ENCODE data around the gene TTLL3. TPM values are rescaled to one million over a fixed set of nuclear protein-coding genes. Genes with fewer than 3 reads are reported as not detected.
"Not testable (repeated sequence)": the region's sequence is repeated elsewhere in the genome, so short reads cannot be mapped to it uniquely, and the experiment has no call there.

TTLL3 gene
- polyA plus RNA-seq, 5 donors: 68.4 to 116 (median 85.6) TPM

GRCh38 chr3:9865125-9865637, 55.1 kb downstream of the TTLL3 start:
- not testable (repeated sequence) for DNase-seq

DNA sequence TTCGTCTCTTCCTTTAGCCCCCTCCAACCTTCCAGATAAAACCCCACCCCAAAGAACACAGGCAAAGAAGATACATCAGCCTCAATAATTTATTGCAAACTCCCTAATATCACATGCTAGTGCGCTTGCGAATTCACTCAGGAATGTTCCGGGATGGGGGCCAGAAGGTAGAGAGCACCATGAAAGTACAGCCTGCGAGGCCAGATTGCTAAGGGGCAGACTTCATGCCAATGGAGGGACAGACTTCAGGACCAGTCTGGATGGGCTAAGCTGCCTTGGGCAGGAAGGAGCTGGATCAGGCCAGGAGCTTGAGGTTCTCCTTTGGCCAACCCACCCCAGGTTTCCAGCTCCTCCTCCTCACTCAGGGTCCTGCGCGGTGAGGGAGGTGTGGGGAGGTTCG, 56.6 kb downstream of the TTLL3 start:
- DNase-seq: no peak

GRCh38 chr3:9867106-9867505, 57.0 kb downstream of the TTLL3 start:
- no peak for DNase-seq

DNA sequence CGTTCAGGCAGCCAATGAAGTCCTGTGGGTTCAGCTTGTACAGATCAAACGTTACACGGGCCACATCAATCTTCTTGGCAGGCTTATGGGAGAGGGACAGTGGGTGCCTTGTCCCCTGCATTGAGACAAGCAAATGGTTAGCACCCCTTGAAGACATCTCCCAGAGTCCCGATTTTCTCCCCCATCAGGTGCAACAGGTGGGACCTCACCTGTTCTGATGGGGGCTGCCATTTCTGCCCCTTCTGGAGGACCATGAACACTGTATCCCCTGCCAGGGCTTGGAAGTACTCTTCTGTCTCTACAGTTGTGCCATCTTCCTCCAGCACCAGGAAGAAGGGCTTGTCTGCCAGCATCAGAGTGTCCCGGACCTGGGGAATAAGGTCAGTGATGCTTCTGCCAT, 59.9 kb downstream of the TTLL3 start:
- DNase-seq: no peak

- no peak for DNase-seq
Observed at GRCh38 chr3:9870978-9871377, 60.9 kb downstream of the TTLL3 start.

GRCh38 chr3:9872067-9872466, 62.0 kb downstream of the TTLL3 start:
- not testable (repeated sequence) for DNase-seq

DNA sequence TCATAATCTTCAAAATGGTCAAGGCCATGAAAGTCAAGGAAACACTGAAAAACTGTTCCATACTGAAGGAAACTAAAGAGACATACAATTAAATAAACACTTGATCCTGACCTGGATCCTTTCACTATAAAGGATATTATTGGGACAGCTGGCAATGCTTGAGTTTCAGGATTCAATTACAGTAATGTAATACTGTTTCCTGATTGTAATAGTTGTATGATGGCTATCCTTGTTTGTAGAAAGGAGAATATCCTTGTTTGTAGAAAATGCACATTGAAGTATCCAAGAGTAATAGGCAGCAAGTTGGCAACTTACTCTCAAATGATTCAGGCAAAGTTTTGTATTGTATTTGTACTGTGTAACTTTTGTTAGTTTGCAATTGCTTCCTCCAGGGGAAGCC, 65.4 kb downstream of the TTLL3 start:
- DNase-seq: no peak

DNA sequence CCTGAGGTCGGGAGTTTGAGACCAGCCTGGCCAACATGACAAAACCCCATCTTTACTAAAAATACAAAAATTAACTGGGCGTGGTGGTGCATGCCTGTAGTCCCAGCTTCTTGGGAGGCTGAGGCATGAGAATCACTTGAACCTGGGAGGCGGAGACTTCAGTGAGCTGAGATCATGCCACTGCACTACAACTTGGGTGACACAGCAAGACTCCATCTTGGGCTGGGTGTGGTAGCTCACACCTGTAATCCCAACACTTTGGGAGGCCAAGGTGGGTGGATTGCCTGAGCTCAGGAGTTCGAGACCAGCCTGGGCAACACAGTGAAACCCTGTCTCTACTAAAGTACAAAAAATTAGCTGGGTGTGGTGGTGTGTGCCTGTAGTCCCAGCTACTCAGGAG, 66.2 kb downstream of the TTLL3 start:
- DNase-seq: not testable (repeated sequence)

DNA sequence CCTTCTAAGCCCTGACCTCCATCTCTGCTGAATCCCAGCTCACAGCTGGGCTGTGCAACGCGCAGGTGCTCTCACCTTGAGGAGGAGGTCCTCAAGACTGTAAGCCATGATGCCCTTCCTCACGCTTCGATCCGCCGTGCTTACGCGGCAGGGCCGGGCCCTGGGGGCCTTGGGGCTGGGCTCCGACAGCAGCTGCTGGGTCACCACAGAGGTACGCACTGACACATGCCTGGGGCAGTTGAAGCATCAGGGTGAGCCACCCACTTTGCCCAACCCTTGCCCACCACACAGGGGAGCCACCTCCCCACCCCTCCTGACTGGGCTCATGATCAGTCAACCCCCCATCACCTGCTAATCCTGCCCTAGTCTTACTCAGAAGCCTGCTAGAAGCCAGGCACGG, 66.9 kb downstream of the TTLL3 start:
- no peak for DNase-seq

DNA sequence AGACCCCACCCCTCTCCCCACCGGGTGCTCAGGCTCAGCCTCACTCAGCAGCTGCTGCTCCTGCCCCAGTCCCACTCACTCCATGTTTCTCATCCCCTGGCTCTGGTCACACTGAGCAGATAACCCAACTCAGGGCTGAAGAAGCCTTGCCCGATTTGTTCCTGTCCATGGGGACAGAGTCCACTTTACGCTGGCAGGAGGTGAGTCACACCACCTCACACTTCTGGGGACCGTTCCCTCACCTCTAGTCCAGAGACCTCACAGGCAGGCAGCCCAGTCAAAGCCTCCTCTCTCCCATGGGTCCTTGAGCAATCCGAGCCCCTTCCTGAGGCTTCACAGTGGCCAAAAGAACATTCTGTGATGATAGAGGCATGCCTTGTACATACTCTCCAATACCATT, 68.6 kb downstream of the TTLL3 start:
- no peak for DNase-seq

GRCh38 chr3:9879830-9880549, 69.9 kb downstream of the TTLL3 start, which contains the start of gene CIDEC:
TSS of gene CIDEC (minus strand) at chr3:9880253. CDS start at chr3:9878486, 1,767 bp downstream.
- DNase-seq: no peak

DNA sequence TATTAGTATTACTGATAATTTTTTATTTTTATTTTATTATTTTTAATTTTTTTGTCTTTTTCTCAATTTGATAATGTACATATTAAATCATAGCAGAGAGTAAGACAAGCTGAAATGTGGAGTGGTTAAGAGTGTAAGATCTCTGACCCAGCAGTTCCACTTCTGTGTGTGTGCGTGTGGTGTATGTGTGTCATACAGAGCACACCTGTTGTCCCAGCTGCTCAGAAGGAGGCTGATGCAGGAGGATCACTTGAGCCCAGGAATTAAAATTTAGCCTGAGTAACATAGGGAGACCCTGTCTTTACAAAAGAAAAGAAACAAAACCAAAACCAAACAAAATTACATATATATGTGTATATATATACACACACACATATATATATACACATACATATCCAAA, 71.4 kb downstream of the TTLL3 start:
- no peak for DNase-seq

DNA sequence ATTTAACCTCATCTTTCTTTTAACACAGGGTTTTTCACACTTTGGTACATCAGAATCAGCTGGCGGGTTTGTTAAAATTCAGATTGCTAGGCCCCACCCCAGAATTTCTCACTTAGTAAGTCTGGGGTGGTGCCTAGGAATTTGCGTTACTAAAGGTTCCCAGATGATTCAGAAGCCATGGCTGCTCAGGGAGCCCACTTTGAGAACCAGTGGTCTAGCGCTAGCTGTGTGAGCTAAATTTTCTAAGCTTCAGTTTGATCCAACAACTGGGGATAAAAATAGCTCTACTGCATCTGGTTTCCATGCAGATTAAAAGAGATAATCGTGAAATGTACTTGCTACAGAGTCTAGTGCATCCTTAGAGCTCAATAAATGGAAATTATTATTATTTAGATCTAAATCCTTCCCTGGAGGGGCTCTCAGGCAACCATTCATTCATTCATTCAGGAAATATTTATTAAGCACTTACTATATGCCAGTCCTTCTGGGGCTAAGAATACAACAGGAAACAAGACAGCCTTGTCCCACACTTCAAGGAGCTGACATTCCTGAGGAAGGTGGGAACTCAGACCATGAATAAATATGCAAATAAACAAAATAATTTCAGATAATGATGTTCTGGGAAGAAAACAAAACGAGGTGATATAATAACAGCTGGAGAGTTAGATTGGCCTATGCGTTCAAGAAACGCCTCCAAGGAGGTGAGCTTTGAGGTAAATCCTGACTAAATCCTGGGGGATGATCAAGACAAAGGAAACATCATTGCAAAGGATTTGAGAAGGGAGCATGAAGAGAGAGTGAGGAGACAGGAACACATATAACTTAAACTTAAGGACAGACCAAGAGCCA, 73.9 kb downstream of the TTLL3 start:
- no peak for DNase-seq

GRCh38 chr3:9884555-9885165, 74.6 kb downstream of the TTLL3 start:
- no peak for DNase-seq

Other genes starting within 250 kb of the TTLL3 start
- 10 to 100 TPM; 28.3 to 33.2 (median 30.3) TPM for gene MTMR14, start 160.8 kb upstream of the TTLL3 start, polyA plus RNA-seq (ENCODE audit: insufficient read depth in 1 of 5, insufficient read length in 5 of 5, low replicate concordance in 1 of 5)
- under 1 TPM in 4 of 5 donors, not detected in 1; 0.05 to 0.27 (median 0.23) TPM for gene CPNE9, start 106.4 kb upstream of the TTLL3 start, polyA plus RNA-seq (ENCODE audit: insufficient read depth in 1 of 5, insufficient read length in 5 of 5, low replicate concordance in 1 of 5)
- 10 to 100 TPM; 16.8 to 25.4 (median 18.5) TPM for gene BRPF1, start 78.5 kb upstream of the TTLL3 start, polyA plus RNA-seq (ENCODE audit: insufficient read depth in 1 of 5, insufficient read length in 5 of 5, low replicate concordance in 1 of 5)
- 10 to 100 TPM; 65.6 to 75.5 (median 68.7) TPM for gene OGG1, start 60.3 kb upstream of the TTLL3 start, polyA plus RNA-seq (ENCODE audit: insufficient read depth in 1 of 5, insufficient read length in 5 of 5, low replicate concordance in 1 of 5)
- 10 to 100 TPM; 18.3 to 29.0 (median 23.1) TPM for gene CAMK1, start 40.3 kb upstream of the TTLL3 start, polyA plus RNA-seq (ENCODE audit: insufficient read depth in 1 of 5, insufficient read length in 5 of 5, low replicate concordance in 1 of 5)
- 10 to 100 TPM; 66.6 to 95.1 (median 76.4) TPM for gene TADA3, start 17.8 kb upstream of the TTLL3 start, polyA plus RNA-seq (ENCODE audit: insufficient read depth in 1 of 5, insufficient read length in 5 of 5, low replicate concordance in 1 of 5)
- 100 to 1,000 TPM in 4 of 5 donors, 10 to 100 TPM in 1; 93.6 to 118 (median 105) TPM for gene ARPC4, start 17.2 kb upstream of the TTLL3 start, polyA plus RNA-seq (ENCODE audit: insufficient read depth in 1 of 5, insufficient read length in 5 of 5, low replicate concordance in 1 of 5)
- gene RPUSD3, start 33.7 kb downstream of the TTLL3 start, polyA plus RNA-seq (ENCODE audit: insufficient read depth in 1 of 5, insufficient read length in 5 of 5, low replicate concordance in 1 of 5): 10 to 100 TPM; 31.0 to 41.7 (median 36.8) TPM
- gene CIDEC, start 70.0 kb downstream of the TTLL3 start, polyA plus RNA-seq (ENCODE audit: insufficient read depth in 1 of 5, insufficient read length in 5 of 5, low replicate concordance in 1 of 5): under 1 TPM in 3 of 5 donors, not detected in 2; 0.10 to 0.30 (median 0.21) TPM
- gene JAGN1, start 80.3 kb downstream of the TTLL3 start, polyA plus RNA-seq (ENCODE audit: insufficient read depth in 1 of 5, insufficient read length in 5 of 5, low replicate concordance in 1 of 5): 10 to 100 TPM; 36.0 to 39.0 (median 38.7) TPM
- 100 to 1,000 TPM in 2 of 5 donors, 10 to 100 TPM in 3; 74.6 to 102 (median 86.3) TPM for gene IL17RE, start 92.6 kb downstream of the TTLL3 start, polyA plus RNA-seq (ENCODE audit: insufficient read depth in 1 of 5, insufficient read length in 5 of 5, low replicate concordance in 1 of 5)
- 10 to 100 TPM; 39.8 to 56.1 (median 42.6) TPM for gene IL17RC, start 106.8 kb downstream of the TTLL3 start, polyA plus RNA-seq (ENCODE audit: insufficient read depth in 1 of 5, insufficient read length in 5 of 5, low replicate concordance in 1 of 5)
- 10 to 100 TPM; 37.8 to 75.1 (median 58.3) TPM for gene CRELD1, start 123.6 kb downstream of the TTLL3 start, polyA plus RNA-seq (ENCODE audit: insufficient read depth in 1 of 5, insufficient read length in 5 of 5, low replicate concordance in 1 of 5)
- 1 to 10 TPM; 2.9 to 4.7 (median 3.9) TPM for gene PRRT3, start 142.1 kb downstream of the TTLL3 start, polyA plus RNA-seq (ENCODE audit: insufficient read depth in 1 of 5, insufficient read length in 5 of 5, low replicate concordance in 1 of 5)
- gene EMC3, start 176.6 kb downstream of the TTLL3 start, polyA plus RNA-seq (ENCODE audit: insufficient read depth in 1 of 5, insufficient read length in 5 of 5, low replicate concordance in 1 of 5): 10 to 100 TPM; 59.9 to 76.1 (median 70.4) TPM
- 10 to 100 TPM; 15.5 to 29.0 (median 21.6) TPM for gene FANCD2, start 216.2 kb downstream of the TTLL3 start, polyA plus RNA-seq (ENCODE audit: insufficient read depth in 1 of 5, insufficient read length in 5 of 5, low replicate concordance in 1 of 5)